ENCODE results near the gene TMEM170B.
A peak's percentile ranks its signal among the peaks of the same experiment; 100 is the strongest.

The TMEM170B gene

DNA sequence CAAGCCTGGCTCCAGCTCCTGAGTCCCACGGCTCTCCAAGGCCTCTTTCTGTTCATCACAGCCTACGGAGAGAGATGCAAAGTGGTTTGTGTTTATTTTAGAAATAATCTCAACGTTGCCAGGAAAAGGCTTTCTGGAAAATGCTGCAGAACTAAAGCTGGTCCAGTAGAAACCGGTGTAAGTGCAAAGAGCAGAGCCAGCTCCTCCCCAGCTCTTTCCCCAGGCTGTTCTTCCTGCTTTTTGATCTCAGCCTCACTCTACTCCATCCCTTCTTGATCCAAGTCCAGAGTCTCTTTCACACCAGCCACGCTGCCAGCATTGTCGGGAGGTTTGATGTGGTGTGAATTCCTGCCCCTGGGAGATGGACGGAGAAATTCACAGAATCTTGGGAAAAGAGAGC, 69.8 kb downstream of the TMEM170B start:
- no peak for DNase-seq
- Histone ChIP-seq H3K4me3 (ENCODE audit: low read depth, low read length) (no peak overlapping the region), H3K27me3 (replicated peaks) (no peaks in the 10 kb centered on the region), H3K36me3 (replicated peaks) (no peaks in the 10 kb centered on the region), H3K27ac (no peak overlapping the region)
- in situ Hi-C loops (cut with HindIII; ENCODE audit: low pct_ligation_motif_present, low sequenced_read_pairs), result no loop called here
- TF ChIP-seq, protein P1, sequence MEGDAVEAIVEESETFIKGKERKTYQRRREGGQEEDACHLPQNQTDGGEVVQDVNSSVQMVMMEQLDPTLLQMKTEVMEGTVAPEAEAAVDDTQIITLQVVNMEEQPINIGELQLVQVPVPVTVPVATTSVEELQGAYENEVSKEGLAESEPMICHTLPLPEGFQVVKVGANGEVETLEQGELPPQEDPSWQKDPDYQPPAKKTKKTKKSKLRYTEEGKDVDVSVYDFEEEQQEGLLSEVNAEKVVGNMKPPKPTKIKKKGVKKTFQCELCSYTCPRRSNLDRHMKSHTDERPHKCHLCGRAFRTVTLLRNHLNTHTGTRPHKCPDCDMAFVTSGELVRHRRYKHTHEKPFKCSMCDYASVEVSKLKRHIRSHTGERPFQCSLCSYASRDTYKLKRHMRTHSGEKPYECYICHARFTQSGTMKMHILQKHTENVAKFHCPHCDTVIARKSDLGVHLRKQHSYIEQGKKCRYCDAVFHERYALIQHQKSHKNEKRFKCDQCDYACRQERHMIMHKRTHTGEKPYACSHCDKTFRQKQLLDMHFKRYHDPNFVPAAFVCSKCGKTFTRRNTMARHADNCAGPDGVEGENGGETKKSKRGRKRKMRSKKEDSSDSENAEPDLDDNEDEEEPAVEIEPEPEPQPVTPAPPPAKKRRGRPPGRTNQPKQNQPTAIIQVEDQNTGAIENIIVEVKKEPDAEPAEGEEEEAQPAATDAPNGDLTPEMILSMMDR (IDR thresholded peaks at IDR 0.05; ENCODE audit: low read depth, low read length, missing control alignments), result no peak

GRCh38 chr6:11608600-11609323, 71.2 kb downstream of the TMEM170B start:
- H3K4me3 ChIP-seq (ENCODE audit: low read depth, low read length), result no peak overlapping the region
- no peaks in the 10 kb centered on the region for H3K36me3 ChIP-seq (replicated peaks)
- no peaks in the 10 kb centered on the region for H3K27me3 ChIP-seq (replicated peaks)
- TF ChIP-seq, protein P1 (IDR thresholded peaks at IDR 0.05; ENCODE audit: low read depth, low read length, missing control alignments), result no peak
- DNase-seq, result no peak
- in situ Hi-C loops (cut with HindIII; ENCODE audit: low pct_ligation_motif_present, low sequenced_read_pairs), result no loop called here
- peak overlapping the region; percentile 97 for H3K27ac ChIP-seq

GRCh38 chr6:11609324-11610071, 71.9 kb downstream of the TMEM170B start:
- peak; percentile 95 for DNase-seq
- in situ Hi-C loops (cut with HindIII; ENCODE audit: low pct_ligation_motif_present, low sequenced_read_pairs), result no loop called here
- Histone ChIP-seq H3K4me3 (ENCODE audit: low read depth, low read length) (no peak overlapping the region), H3K27me3 (replicated peaks) (no peaks in the 10 kb centered on the region), H3K27ac (peak overlapping the region; percentile 97), H3K36me3 (replicated peaks) (no peaks in the 10 kb centered on the region)
- TF ChIP-seq, protein P1 (IDR thresholded peaks at IDR 0.05; ENCODE audit: low read depth, low read length, missing control alignments), result no peak

- no peak for DNase-seq
- Histone ChIP-seq H3K36me3 (replicated peaks) (no peaks in the 10 kb centered on the region), H3K4me3 (ENCODE audit: low read depth, low read length) (no peak overlapping the region), H3K27me3 (replicated peaks) (no peaks in the 10 kb centered on the region), H3K27ac (peak overlapping the region; percentile 97)
- in situ Hi-C loops (cut with HindIII; ENCODE audit: low pct_ligation_motif_present, low sequenced_read_pairs), result no loop called here
- TF ChIP-seq, protein P1 (IDR thresholded peaks at IDR 0.05; ENCODE audit: low read depth, low read length, missing control alignments), result no peak
Observed at GRCh38 chr6:11613336-11613735, 75.8 kb downstream of the TMEM170B start.

- peak overlapping the region; percentile 97 for H3K27ac ChIP-seq
- DNase-seq, result peak; percentile 94
- TF ChIP-seq, protein P1 (IDR thresholded peaks at IDR 0.05; ENCODE audit: low read depth, low read length, missing control alignments), result no peak
Observed at GRCh38 chr6:11613858-11614257, 76.3 kb downstream of the TMEM170B start.

More at GRCh38 chr6:11613858-11614257, 76.3 kb downstream of the TMEM170B start:
- Histone ChIP-seq H3K4me3 (ENCODE audit: low read depth, low read length) (no peak overlapping the region), H3K36me3 (replicated peaks) (no peaks in the 10 kb centered on the region), H3K27me3 (replicated peaks) (no peaks in the 10 kb centered on the region)
- in situ Hi-C loops (cut with HindIII; ENCODE audit: low pct_ligation_motif_present, low sequenced_read_pairs), result no loop called here

All from brain microvascular endothelial cell (primary cell).